Measurements from ENCODE around the gene MUC12. TPM values are rescaled to one million over a fixed set of nuclear protein-coding genes. Genes with fewer than 3 reads are reported as not detected.

The MUC12 gene
- total and polyA plus RNA-seq, 2 of the 13 experiments (the other 11 are each of a cell fraction or from before 2014, with no cell fraction given), result not detected

- TF ChIP-seq ZNF281 (CRISPR knock-in tag; IDR thresholded peaks at IDR 0.05; ENCODE audit: borderline replicate concordance) (peak; percentile 60; the same call in 1 of the 2 replicates), ZNF709 (CRISPR knock-in tag; IDR thresholded peaks at IDR 0.05) (peak; percentile 82; the same call in 1 of the 2 replicates), MTERF4 (CRISPR knock-in tag; IDR thresholded peaks at IDR 0.05) (peak; percentile 78; the same call in 1 of the 2 replicates), MAFF (IDR thresholded peaks at IDR 0.05; ENCODE audit: low read depth, low read length) (no peak), ZNF34 (CRISPR knock-in tag; IDR thresholded peaks at IDR 0.05; ENCODE audit: borderline replicate concordance) (no peak), U2AF1 (optimal IDR thresholded peaks at IDR 0.05; ENCODE audit: low read depth, low read length) (no peak), SMAD9 (CRISPR knock-in tag; IDR thresholded peaks at IDR 0.05) (no peak), KIAA2018 (CRISPR knock-in tag; IDR thresholded peaks at IDR 0.05; ENCODE audit: borderline replicate concordance) (no peak), E2F2 (CRISPR knock-in tag; IDR thresholded peaks at IDR 0.05; ENCODE audit: borderline replicate concordance) (peak; percentile 51; the same call in 1 of the 2 replicates), ZNF580 (CRISPR knock-in tag; IDR thresholded peaks at IDR 0.05; ENCODE audit: borderline replicate concordance, low read depth) (peak; percentile 94), ELF3 (CRISPR knock-in tag; IDR thresholded peaks at IDR 0.05) (peak; percentile 83), FOXC1 (CRISPR knock-in tag; IDR thresholded peaks at IDR 0.05; ENCODE audit: borderline replicate concordance) (no peak), ZKSCAN8 (CRISPR knock-in tag; IDR thresholded peaks at IDR 0.05; ENCODE audit: borderline replicate concordance) (0 out of 2 replicates have a peak, but pooled peaks have one; percentile 47), ARNT2 (CRISPR knock-in tag; IDR thresholded peaks at IDR 0.05; ENCODE audit: low read depth) (no peak), KMT2B (CRISPR knock-in tag; IDR thresholded peaks at IDR 0.05) (peak; percentile 63; the same call in 1 of the 2 replicates), RARA (CRISPR knock-in tag; IDR thresholded peaks at IDR 0.05) (peak; percentile 76)
These were observed 89.0 kb downstream of the MUC12 start (continued) for GRCh38 chr7:101058355-101058754.

Data from HepG2 (cell line).